ENCODE results near the gene OR2F2. TPM values are rescaled to one million over a fixed set of nuclear protein-coding genes. Genes with fewer than 3 reads are reported as not detected.

Gene OR2F2
- total RNA-seq, 1 donor, result not detected

DNA sequence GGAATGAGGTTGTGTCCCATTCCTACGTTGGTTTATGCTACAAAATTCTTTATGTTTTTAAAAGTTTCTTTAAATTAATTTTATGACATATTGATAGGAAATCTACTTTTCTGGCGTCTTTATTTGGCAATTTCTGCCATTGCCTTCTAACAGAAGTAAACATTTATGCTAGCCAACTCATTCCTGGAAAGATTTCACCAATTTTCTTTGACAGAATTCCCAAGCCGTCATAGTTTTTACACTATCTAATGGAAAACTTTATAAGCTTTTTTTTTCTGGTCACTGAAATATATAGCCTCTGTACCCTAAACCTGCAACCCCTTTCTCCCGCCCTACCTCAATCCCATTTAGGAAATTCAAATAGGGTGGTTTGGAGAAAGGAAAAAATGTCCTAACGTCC is 26.9 kb upstream of the OR2F2 start:
- Histone ChIP-seq H3K4me2 (ENCODE audit: insufficient read depth, low read length) (no peak overlapping the region), H2AFZ (ENCODE audit: low read length) (no peak overlapping the region)

DNA sequence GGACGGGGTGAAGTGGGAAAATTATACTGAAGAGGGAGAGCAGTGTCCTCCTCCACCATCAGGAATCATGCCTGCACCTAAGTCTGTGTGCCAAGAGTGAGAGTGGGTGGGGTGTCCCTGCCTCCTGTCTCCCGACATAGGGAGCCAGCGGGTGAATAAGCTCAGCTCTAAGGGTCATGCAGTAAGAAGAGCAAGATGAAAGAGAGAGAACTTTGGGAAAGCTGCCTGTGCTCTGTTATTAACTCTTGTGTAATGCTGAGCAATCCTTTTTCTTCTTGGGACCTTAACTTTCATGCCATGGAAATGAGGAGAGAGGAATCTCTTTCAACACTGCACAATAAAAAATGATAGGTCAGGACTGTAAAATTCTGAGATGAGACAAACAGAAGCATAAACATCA is 25.2 kb upstream of the OR2F2 start:
- no peak overlapping the region for H2AFZ ChIP-seq (ENCODE audit: low read length)
- no peaks in the 10 kb centered on the region for H4K20me1 ChIP-seq (ENCODE audit: insufficient read depth, low read length)
- no peaks in the 10 kb centered on the region for H3K79me2 ChIP-seq (ENCODE audit: insufficient read depth, low read length)
- no peak overlapping the region for H3K27ac ChIP-seq (ENCODE audit: low read depth, low read length)
- TF ChIP-seq, protein P1, sequence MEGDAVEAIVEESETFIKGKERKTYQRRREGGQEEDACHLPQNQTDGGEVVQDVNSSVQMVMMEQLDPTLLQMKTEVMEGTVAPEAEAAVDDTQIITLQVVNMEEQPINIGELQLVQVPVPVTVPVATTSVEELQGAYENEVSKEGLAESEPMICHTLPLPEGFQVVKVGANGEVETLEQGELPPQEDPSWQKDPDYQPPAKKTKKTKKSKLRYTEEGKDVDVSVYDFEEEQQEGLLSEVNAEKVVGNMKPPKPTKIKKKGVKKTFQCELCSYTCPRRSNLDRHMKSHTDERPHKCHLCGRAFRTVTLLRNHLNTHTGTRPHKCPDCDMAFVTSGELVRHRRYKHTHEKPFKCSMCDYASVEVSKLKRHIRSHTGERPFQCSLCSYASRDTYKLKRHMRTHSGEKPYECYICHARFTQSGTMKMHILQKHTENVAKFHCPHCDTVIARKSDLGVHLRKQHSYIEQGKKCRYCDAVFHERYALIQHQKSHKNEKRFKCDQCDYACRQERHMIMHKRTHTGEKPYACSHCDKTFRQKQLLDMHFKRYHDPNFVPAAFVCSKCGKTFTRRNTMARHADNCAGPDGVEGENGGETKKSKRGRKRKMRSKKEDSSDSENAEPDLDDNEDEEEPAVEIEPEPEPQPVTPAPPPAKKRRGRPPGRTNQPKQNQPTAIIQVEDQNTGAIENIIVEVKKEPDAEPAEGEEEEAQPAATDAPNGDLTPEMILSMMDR (IDR thresholded peaks at IDR 0.05; ENCODE audit: extremely low read depth, low read depth, low read length), result no peak
- no peaks in the 10 kb centered on the region for H3K36me3 ChIP-seq (ENCODE audit: insufficient read depth, low read length)
- DNase-seq (ENCODE audit: insufficient read length, low spot score, missing footprints), result no peak
- H3K27me3 ChIP-seq (ENCODE audit: insufficient read depth, low read length), result no peaks in the 10 kb centered on the region
- no peak overlapping the region for H3K4me3 ChIP-seq (ENCODE audit: insufficient read depth, low read length)
- H3K4me2 ChIP-seq (ENCODE audit: insufficient read depth, low read length), result no peak overlapping the region
- H3K9me3 ChIP-seq (ENCODE audit: low read depth, low read length), result no peaks in the 10 kb centered on the region
- H3K4me1 ChIP-seq (ENCODE audit: insufficient read depth, low read length), result peaks cover 4% of the 10 kb centered on the region

More for the DNA sequence above, 26.9 kb upstream of the OR2F2 start:
- Histone ChIP-seq H3K9me3 (ENCODE audit: low read depth, low read length) (no peaks in the 10 kb centered on the region), H3K36me3 (ENCODE audit: insufficient read depth, low read length) (no peaks in the 10 kb centered on the region), H3K27ac (ENCODE audit: low read depth, low read length) (no peak overlapping the region), H3K4me1 (ENCODE audit: insufficient read depth, low read length) (peaks cover 4% of the 10 kb centered on the region), H4K20me1 (ENCODE audit: insufficient read depth, low read length) (no peaks in the 10 kb centered on the region), H3K27me3 (ENCODE audit: insufficient read depth, low read length) (no peaks in the 10 kb centered on the region), H3K79me2 (ENCODE audit: insufficient read depth, low read length) (no peaks in the 10 kb centered on the region), H3K4me3 (ENCODE audit: insufficient read depth, low read length) (no peak overlapping the region)
- DNase-seq (ENCODE audit: insufficient read length, low spot score, missing footprints), result no peak
- TF ChIP-seq, protein P1 (IDR thresholded peaks at IDR 0.05; ENCODE audit: extremely low read depth, low read depth, low read length), result no peak

DNA sequence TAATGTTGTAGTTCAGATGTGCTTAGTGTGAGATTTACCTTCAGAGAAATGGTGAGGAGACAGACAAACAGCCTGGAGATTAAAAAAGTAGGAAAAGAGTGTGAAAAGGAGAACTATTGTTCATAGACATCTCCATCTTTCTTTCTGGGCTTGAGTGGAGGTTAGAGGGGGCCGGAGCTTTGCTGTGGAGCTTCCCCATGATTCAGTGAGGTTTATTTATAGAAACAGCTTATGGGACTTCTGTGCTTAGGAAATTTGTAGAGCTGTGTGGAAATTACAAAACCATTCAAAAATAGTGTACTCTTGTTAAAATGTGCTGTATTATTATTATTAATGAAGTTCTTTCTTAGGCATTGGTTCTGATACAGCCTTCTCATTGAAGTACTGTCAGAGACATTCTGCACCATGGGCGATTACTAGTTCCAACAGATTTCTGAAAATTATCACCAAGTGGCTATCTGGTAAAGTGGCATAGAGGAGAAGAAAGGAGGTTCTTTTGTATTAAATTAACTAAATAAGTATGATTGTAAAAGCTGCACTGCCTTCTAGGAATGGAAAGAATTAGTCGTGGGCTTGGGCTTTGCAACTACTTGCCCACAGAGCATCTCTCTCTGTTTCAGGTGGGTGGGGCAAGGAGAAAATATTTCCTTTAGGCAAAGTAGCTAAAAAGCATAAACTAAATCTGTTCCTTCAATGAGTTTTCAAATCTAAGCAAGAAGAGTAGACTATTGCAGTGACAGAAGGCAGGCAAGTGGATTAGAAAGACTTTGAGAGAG is 24.4 kb upstream of the OR2F2 start:
- H3K9me3 ChIP-seq (ENCODE audit: low read depth, low read length), result no peaks in the 10 kb centered on the region
- H4K20me1 ChIP-seq (ENCODE audit: insufficient read depth, low read length), result no peaks in the 10 kb centered on the region
- H3K4me1 ChIP-seq (ENCODE audit: insufficient read depth, low read length), result peaks cover 4% of the 10 kb centered on the region
- no peak overlapping the region for H3K27ac ChIP-seq (ENCODE audit: low read depth, low read length)
- H3K4me2 ChIP-seq (ENCODE audit: insufficient read depth, low read length), result no peak overlapping the region
- H3K27me3 ChIP-seq (ENCODE audit: insufficient read depth, low read length), result no peaks in the 10 kb centered on the region
- no peaks in the 10 kb centered on the region for H3K79me2 ChIP-seq (ENCODE audit: insufficient read depth, low read length)
- peak overlapping the region; percentile 54 for H2AFZ ChIP-seq (ENCODE audit: low read length)
- no peaks in the 10 kb centered on the region for H3K36me3 ChIP-seq (ENCODE audit: insufficient read depth, low read length)
- TF ChIP-seq, protein P1 (IDR thresholded peaks at IDR 0.05; ENCODE audit: extremely low read depth, low read depth, low read length), result no peak
- H3K4me3 ChIP-seq (ENCODE audit: insufficient read depth, low read length), result no peak overlapping the region
- DNase-seq (ENCODE audit: insufficient read length, low spot score, missing footprints), result no peak

DNA sequence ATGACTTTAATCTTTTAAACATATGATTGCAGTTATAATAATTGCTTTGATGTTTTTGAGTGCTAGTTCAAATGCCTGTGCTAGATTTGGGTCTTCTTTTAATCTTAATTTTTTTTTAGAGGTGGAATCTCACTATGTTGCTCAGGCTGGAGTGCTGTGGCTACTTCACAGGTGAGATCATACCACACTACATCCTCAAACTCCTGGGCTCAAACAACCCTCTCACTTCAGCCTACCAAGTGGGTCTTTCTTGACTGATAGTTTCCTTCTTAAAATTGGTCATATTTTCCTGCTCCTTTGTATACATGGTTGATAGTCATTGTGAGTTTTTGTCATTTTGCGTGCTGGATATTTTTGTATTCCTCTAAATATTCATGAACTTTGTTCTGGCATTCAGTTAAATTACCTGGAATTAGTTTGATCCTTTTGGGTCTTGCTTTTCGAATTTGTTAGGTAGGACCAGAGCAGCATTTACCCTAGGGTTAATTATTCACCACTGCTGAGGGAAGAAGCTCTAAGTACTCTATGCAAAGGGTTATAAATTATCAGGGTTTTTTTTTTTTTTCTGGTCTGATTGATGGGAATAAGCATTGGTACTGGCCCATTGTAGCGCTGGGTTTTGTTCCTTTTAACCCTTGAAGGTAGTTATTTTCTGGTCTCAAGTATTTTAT is 21.0 kb upstream of the OR2F2 start:
- Histone ChIP-seq H3K4me3 (ENCODE audit: insufficient read depth, low read length) (no peak overlapping the region), H3K4me2 (ENCODE audit: insufficient read depth, low read length) (no peak overlapping the region), H3K9me3 (ENCODE audit: low read depth, low read length) (no peaks in the 10 kb centered on the region), H3K79me2 (ENCODE audit: insufficient read depth, low read length) (no peaks in the 10 kb centered on the region), H3K27ac (ENCODE audit: low read depth, low read length) (no peak overlapping the region), H3K36me3 (ENCODE audit: insufficient read depth, low read length) (no peaks in the 10 kb centered on the region), H3K27me3 (ENCODE audit: insufficient read depth, low read length) (no peaks in the 10 kb centered on the region), H2AFZ (ENCODE audit: low read length) (no peak overlapping the region), H4K20me1 (ENCODE audit: insufficient read depth, low read length) (no peaks in the 10 kb centered on the region), H3K4me1 (ENCODE audit: insufficient read depth, low read length) (peaks cover 4% of the 10 kb centered on the region)
- no peak for DNase-seq (ENCODE audit: insufficient read length, low spot score, missing footprints)
- TF ChIP-seq, protein P1 (IDR thresholded peaks at IDR 0.05; ENCODE audit: extremely low read depth, low read depth, low read length), result no peak
